Pancreas (tissue), 10 donors: Measurements from ENCODE around the gene KLK7. TPM values are rescaled to one million over a fixed set of nuclear protein-coding genes. Genes with fewer than 3 reads are reported as not detected.

Experiments used
- ATAC-seq, 4 donors: fragments of 200-7000 bp; cut with Tn5 transposase; one replicate each; pipeline versions ENCODE4 v1.8.0 to v1.9.1; 2020; ENCODE audit warnings: mild to moderate bottlenecking in 4 of 4, moderate library complexity in 4 of 4
- DNase-seq, 6 donors: peaks; one replicate each; pipeline ENCODE4 v3.0.0-alpha.2; 2020
- FAIRE-seq: peaks from 2 replicates; lab custom pipeline; 2012; peaks lifted over from hg19 to GRCh38; lab: Jason Lieb, UNC
- H3K27ac ChIP-seq, 4 donors: fragments of 200-600 bp; sonication (generic); 1 replicate in 3 of 4; 2 replicates in 1 of 4; pipeline versions ENCODE4 v1.5.0 to v1.8.0; 2020
- H3K27me3 ChIP-seq, 4 donors: fragments of 200-600 bp; one replicate each; pipeline ENCODE4 v1.8.0; 2021
- H3K36me3 ChIP-seq, 3 donors: fragments of 200-600 bp; sonication (generic) in 1 of 3; one replicate each; pipeline versions ENCODE4 v1.5.0 to v1.8.0; 2020 to 2021
- H3K4me1 ChIP-seq, 3 donors: fragments of 200-600 bp; one replicate each; pipeline ENCODE4 v1.8.0; 2021
- H3K4me3 ChIP-seq, 4 donors: fragments of 200-600 bp; sonication (generic) in 2 of 4; one replicate each; pipeline versions ENCODE4 v1.5.0 to v1.8.0; 2020 to 2021
- H3K9me3 ChIP-seq, 4 donors: fragments of 200-600 bp; one replicate each; pipeline ENCODE4 v1.8.0; 2021
- WGBS, 2 donors: extraction: QIAGEN DNeasy Blood & Tissue Kit; methylation state at CpG; one replicate each; pipeline ENCODE4 v1.1.7; 2013; 5-methylcytosine and 5-hydroxymethylcytosine counted together
- intact Hi-C, 3 donors: fragments of 100-400 bp; cut with DNase I; formaldehyde crosslinking; loops; one replicate each; pipeline versions ENCODE4 v1.11.1 to v1.14.2; 2022
- polyA plus RNA-seq, 2 donors: library from polyadenylated mRNA; stranded (reverse); fragments of 200-250 nt; gene quantifications; one replicate each; pipeline ENCODE4 v1.2.3, GENCODE V29; 2013
- total RNA-seq, 6 donors: library from RNA; stranded (reverse); fragmentation: NEBNext Ultra II Directional in 4 of 6; extraction: Animal tissue kit (Norgen Biotek cat#: 25700) in 4 of 6; gene quantifications; one replicate each; pipeline versions ENCODE4 v1.2.1 to v1.2.4, GENCODE V29; 2021 to 2023
- TF ChIP-seq, protein P1 (sequence below), 4 donors: fragments of 200-600 bp; sonication (generic) in 3 of 4; IDR thresholded peaks; one replicate each; pipeline versions ENCODE4 v1.5.0 to v1.8.0; 2021; ENCODE audit warnings: antibody characterized with exemption in 4 of 4
- donor health status: healthy with polysubstance abuse.
- donor health status: DM: no; HTN: no; CAD: no; lungs with moderate emphysema.
- donor health status: DM: no; HTN: no; CAD: no.
- donor health status: control.
- donor health status: control.
- donor health status: Bipolar disorder and iron deficiency.
- donor health status: DM: yes; HTN: yes; CAD: no.
- donor health status: DM: no; HTN: no; CAD: no.
- donor health status: DM: no; HTN: no; CAD: no.
- donor health status: DM: yes; HTN: yes; CAD: no.

KLK7 gene
- total and polyA plus RNA-seq, 8 donors, result 0.46 TPM; not detected in 7

DNA sequence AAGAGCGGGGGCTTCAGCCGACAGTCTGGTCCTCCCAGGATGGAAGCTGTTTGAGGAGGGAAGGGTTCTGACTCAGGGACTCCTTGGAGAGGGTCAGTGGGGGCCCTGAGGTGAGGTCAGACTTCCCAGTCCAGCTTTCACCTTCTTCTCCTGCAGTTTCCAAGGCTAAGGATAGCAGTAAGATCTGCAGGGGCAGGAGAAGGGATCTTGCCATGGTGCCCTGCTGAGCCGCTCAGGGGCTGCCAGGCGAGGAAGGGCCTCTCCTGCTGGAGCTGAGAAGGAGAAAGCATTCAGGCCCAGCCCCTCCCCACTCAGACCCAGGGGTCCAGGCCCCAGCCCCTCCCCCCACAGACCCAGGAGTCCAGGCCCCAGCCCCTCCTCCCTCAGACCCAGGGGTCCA lies 1.5 kb downstream of the KLK7 start:
- WGBS, 2 donors, result 72 to 76% methylated on average over 4 of the region's 4 CpGs
- DNase-seq (no peak), FAIRE-seq (no peak)

DNA sequence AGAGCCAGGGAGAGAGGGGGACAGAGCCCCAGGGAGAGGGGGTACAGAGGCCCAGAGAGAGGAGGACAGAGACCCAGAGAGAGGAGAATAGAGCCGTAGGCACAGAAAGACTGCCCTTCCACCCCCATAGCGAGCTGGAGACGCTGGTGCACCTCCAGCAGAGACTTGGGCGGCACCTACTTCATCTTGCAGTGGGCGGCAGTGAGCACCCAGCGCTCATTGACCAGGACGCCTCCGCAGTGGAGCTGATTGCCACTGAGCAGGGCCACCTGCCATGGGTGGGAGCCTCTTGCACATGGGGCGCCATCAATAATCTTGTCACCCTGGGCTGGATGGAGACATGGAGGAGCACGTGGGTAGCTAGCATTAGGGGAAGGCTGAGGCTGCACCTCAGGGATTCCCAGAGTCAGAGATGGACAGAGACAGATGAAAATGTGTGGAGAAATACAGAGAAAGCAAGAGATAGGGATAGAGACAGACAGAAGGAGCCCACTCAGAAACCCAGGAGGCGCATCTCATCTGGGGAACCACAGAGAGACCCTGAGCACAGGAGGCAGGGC lies 2.0 kb downstream of the KLK7 start:
- Histone ChIP-seq H3K27ac (no peak overlapping the region), H3K4me1 (no peaks in the 10 kb centered on the region), H3K4me3 (no peak overlapping the region), H3K27me3 (no peaks in the 10 kb centered on the region), H3K9me3 (no peaks in the 10 kb centered on the region), H3K36me3 (no peaks in the 10 kb centered on the region)
- FAIRE-seq, result no peak
- no peak for DNase-seq
- no peak for ATAC-seq
- TF ChIP-seq, protein P1, sequence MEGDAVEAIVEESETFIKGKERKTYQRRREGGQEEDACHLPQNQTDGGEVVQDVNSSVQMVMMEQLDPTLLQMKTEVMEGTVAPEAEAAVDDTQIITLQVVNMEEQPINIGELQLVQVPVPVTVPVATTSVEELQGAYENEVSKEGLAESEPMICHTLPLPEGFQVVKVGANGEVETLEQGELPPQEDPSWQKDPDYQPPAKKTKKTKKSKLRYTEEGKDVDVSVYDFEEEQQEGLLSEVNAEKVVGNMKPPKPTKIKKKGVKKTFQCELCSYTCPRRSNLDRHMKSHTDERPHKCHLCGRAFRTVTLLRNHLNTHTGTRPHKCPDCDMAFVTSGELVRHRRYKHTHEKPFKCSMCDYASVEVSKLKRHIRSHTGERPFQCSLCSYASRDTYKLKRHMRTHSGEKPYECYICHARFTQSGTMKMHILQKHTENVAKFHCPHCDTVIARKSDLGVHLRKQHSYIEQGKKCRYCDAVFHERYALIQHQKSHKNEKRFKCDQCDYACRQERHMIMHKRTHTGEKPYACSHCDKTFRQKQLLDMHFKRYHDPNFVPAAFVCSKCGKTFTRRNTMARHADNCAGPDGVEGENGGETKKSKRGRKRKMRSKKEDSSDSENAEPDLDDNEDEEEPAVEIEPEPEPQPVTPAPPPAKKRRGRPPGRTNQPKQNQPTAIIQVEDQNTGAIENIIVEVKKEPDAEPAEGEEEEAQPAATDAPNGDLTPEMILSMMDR (IDR thresholded peaks at IDR 0.05), result no peak
- intact Hi-C loops, result no loop called here
- 48 to 49% methylated on average over 11 of the region's 11 CpGs for WGBS, 2 donors

More for the DNA sequence above, 1.5 kb downstream of the KLK7 start:
- no peak for ATAC-seq
- H3K9me3 ChIP-seq, result no peaks in the 10 kb centered on the region
- no peak overlapping the region for H3K4me3 ChIP-seq
- H3K27ac ChIP-seq, result no peak overlapping the region
- TF ChIP-seq, protein P1 (IDR thresholded peaks at IDR 0.05), result no peak
- intact Hi-C loops, result no loop called here
- H3K4me1 ChIP-seq, result no peaks in the 10 kb centered on the region
- no peaks in the 10 kb centered on the region for H3K27me3 ChIP-seq
- H3K36me3 ChIP-seq, result no peaks in the 10 kb centered on the region

DNA sequence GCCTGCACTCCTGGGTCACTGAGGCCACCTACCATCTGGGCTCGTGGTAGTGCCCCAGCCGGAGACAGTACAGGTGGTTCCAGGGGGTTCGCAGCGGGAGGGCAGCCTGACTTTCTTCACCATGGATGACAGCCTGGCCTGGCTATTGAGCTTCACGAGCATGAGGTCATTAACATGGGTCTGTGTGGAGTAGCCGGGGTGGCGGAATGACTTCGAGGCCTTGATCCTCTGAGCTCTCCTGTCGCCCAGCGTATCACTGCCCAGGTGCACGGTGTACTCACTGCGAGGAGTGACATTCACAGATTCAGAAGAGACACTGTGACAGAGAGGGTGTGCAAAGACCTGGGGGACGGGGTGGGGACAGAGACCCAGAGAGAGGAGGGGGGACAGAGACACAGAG lies 3.5 kb downstream of the KLK7 start:
- intact Hi-C loops, result no loop called here
- peaks cover 0 to 3% (median 0%) of the 10 kb centered on the region in 4 donors for H3K27me3 ChIP-seq

DNA sequence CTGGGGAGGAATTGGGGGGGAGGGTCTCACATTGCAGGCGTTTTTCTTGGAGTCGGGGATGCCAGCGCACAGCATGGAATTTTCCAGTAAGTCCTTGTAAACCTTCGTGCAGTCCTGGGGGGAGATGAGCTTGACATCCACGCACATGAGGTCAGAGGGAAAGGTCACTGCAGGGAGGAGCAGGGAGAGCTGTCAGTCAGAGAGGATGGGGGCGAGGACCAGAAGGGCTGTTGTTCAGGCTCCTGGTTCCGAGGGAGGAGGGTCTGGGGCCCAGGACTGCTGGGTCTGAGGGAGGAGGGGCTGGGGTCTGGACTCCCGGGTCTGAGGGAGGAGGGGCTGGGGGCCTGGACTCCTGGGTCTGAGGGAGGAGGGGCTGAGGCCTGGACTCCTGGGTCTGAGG lies 4.0 kb downstream of the KLK7 start:
- no peak for DNase-seq
- Histone ChIP-seq H3K4me3 (no peak overlapping the region), H3K9me3 (no peaks in the 10 kb centered on the region), H3K4me1 (no peaks in the 10 kb centered on the region), H3K27me3 (peaks cover 0 to 3% (median 0%) of the 10 kb centered on the region in 4 donors), H3K36me3 (no peaks in the 10 kb centered on the region), H3K27ac (no peak overlapping the region)
- 34 to 35% methylated on average over 8 of the region's 8 CpGs for WGBS, 2 donors
- intact Hi-C loops, result no loop called here
- no peak for ATAC-seq
- TF ChIP-seq, protein P1 (IDR thresholded peaks at IDR 0.05), result no peak
- no peak for FAIRE-seq

More for the DNA sequence above, 3.5 kb downstream of the KLK7 start:
- Histone ChIP-seq H3K9me3 (no peaks in the 10 kb centered on the region), H3K4me3 (no peak overlapping the region), H3K27ac (no peak overlapping the region), H3K36me3 (no peaks in the 10 kb centered on the region), H3K4me1 (no peaks in the 10 kb centered on the region)
- 42 to 49% methylated on average over 13 of the region's 13 CpGs for WGBS, 2 donors
- no peak for FAIRE-seq
- TF ChIP-seq, protein P1 (IDR thresholded peaks at IDR 0.05), result no peak
- DNase-seq, result no peak
- no peak for ATAC-seq

DNA sequence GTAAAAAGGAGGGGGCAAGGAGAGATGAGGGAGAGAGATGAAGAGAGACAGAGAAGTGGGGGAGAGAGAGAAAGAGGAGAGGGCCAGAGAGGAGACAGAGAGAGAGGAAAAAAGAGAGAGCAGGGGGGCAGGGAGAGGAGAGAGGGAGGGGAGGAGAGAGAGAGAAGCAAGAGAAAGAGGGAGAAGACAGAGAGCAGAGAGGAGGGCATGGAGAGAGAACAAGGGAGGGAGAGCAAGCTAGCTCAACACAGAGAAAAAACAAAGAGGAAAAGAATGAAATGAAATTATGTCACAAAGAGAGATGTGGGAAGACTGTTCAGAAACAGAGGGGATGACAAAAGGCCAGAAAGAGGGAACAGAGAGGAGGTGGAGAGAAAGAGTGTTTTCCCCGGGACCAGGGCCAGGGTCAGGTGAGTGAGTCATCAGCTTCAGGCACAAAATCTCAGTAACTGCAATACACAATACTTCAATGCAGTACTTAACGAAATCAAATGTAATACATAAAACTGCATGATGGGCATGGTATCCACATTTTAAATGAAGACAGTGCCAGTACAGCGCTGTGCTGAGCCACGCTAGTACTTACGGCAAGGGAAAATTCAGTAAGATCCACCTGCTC lies 4.8 kb downstream of the KLK7 start:
- no peaks in the 10 kb centered on the region for H3K4me1 ChIP-seq
- ATAC-seq (no peak), FAIRE-seq (no peak), DNase-seq (no peak)
- no peaks in the 10 kb centered on the region for H3K9me3 ChIP-seq
- H3K27ac ChIP-seq, result no peak overlapping the region
- H3K36me3 ChIP-seq, result no peaks in the 10 kb centered on the region
- 58 to 60% methylated on average over 5 of the region's 5 CpGs for WGBS, 2 donors
- TF ChIP-seq, protein P1 (IDR thresholded peaks at IDR 0.05), result no peak
- no peak overlapping the region for H3K4me3 ChIP-seq
- H3K27me3 ChIP-seq, result peaks cover 0 to 3% (median 0%) of the 10 kb centered on the region in 4 donors
- intact Hi-C loops, result no loop called here
